ENCODE results near the gene ELP5.

The ELP5 gene, protein sequence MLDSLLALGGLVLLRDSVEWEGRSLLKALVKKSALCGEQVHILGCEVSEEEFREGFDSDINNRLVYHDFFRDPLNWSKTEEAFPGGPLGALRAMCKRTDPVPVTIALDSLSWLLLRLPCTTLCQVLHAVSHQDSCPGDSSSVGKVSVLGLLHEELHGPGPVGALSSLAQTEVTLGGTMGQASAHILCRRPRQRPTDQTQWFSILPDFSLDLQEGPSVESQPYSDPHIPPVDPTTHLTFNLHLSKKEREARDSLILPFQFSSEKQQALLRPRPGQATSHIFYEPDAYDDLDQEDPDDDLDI

DNA sequence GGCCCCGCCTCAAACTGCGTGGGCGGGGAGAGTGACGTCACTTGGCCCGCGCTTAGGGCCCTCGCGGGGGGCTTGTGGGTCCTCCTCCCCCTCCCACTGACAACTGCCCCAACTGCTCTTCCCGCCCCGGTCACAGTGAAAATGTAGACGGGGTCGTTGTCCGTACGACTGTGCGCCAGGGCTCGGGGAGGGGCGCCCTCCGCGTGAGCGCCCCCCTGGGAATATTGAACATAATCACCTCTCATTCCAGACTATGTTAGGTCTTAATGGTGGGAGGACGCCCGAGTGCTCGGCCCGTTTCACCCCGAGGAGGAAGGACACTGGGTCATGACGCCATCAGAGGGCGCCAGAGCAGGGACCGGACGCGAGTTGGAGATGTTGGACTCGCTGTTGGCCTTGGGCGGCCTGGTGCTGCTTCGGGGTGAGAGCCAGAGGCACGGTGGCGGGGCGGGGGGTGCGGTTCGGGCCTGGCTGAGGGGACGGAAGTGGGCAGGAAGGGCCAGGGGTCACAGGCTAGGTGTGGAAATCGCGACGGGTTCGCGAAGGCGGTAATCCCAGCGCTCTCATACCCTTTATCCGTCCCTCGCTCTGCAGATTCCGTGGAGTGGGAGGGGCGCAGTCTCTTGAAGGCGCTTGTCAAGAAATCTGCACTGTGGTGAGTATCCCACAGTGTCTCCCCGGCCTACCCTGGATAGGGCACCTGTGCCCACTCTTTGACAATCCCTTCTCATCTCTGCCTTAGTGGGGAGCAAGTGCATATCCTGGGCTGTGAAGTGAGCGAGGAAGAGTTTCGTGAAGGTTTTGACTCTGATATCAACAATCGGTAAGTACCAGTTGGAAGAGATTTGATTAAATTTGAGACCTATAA is at the start of gene ELP5:
ELP5 (plus strand) TSS at position 40 of the 868 bp plus-strand sequence; CDS start at position 376, 336 bp downstream.
- peak; percentile 97 for DNase-seq (ENCODE audit: low read depth, low spot score)

DNA sequence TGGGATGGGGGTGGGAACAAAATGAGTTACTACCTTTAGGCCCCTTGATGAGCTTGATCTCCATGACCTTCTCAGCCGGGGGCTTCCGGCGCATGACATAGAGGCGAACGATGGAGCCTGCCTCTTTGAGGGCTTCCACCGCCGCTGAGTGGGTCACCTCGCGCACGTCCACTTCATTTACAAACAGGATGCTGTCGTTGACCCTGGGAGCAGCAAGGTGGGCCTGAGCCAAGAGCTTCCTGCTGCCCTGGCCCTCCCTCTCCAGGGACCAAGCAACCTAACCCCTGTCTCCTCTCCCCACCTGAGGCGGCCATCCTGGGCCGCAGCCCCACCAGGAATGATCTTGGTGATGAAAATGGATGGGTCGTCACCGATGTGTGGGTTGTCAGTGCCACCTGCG is 48.6 kb upstream of the ELP5 start:
- no peak for DNase-seq (ENCODE audit: low read depth, low spot score)

DNA sequence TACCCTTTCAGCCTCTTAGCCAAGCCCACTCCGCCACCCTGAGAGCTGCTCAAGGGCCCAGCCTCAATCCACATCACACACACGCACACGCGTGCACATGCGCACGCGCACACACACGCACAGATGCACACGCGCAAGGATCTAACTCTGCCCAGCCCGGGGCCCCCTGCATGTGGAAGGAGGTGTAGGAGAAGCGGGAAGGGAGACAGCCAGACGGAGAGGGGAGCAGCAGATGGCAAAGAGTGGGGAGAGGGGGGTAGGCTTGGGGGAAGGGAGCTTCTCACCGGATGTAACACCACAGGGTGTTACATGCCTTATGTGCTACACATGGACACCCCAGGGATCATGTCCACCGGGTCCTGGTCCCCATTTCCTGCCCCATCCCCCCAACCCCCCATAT is 47.7 kb upstream of the ELP5 start:
- DNase-seq (ENCODE audit: low read depth, low spot score): no peak

DNA sequence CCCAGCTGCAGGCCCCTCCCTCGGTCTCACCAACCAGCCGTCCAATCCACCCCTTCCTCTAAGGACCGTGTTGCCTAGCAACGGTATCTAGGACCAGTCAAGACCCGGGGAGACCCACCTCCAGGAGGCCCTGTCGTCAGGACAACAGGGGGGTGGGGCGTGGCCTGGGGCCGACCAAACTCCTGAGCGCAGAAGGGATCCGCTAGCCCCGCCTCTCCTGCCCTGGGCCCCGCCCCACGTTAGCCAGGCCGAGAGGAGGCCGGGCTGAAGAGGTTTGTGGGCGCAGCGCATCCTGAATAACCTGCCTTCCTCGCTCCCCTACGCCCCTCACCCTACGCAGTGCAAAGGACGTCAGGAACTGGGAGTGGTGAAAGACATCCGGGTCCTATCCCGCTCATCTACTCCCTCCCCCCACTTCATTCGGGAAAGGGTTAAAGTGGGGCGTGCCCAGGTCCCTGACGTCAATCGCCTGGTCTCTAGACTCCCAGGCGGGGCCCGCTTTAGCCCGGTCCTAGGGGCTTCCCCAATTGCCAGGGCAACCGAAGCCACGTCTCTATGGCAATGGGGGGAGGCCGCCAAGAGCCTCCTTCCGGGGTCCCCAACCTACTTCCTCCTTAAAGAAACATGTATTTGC is 47.1 kb upstream of the ELP5 start:
- DNase-seq (ENCODE audit: low read depth, low spot score): peak; percentile 93

DNA sequence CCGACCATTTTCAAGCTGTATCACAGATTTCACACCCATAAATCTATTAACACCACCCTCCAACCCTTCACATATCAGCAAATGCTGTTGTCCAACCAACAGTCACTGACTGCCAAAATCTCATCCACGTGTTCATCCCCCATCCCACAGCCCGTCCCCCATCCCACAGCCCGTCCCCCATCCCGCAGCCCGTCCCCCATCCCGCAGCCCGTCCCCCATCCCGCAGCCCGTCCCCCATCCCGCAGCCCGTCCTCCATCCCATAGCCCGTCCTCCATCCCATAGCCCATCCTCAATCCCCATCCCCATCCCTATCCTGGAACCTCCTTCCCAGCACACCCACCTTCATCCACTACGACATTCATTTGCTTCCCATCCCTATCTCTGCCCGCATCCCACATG is 46.5 kb upstream of the ELP5 start:
- no peak for DNase-seq (ENCODE audit: low read depth, low spot score)

DNA sequence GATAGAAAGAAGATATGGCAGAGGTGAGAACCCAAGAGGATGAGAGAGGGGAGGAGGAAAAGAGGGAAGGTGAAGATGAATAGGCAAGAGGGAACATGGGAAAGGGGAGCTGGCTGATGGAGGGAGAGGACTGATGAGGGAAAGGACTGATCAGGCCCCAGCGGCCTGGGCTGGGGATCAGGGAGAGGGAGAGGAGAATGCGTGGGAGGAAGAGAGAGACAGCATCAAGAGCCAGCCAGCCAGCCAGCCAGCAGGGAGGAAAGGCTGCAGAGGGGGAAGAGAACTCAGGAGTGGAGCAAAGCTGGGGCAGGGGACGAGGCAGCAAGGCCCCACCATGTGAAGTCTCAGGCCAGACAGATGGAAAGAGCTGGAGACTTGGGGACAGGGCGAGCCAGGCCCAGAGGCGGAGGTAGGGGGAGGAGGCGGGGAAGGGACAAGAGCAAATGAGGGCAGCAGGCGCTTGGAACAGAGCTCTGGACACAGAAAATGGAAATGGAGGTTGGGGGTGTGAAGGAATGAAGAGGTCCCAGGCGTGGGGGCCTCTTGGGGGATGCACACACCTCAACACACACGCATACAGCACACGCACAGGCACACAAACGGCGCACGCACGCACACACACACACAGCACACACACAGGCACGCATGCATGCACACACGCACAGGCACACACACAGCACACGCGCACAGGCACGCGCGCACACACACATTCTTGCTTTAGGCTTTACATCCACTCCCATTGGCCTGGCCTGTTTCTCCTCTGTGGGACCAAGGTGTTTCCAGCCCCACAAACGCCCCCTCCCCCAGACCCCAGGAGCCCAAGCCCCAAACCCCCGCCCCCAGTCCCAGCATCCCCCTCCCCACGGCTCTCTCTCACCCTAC is 44.7 kb upstream of the ELP5 start:
- DNase-seq (ENCODE audit: low read depth, low spot score): no peak

DNA sequence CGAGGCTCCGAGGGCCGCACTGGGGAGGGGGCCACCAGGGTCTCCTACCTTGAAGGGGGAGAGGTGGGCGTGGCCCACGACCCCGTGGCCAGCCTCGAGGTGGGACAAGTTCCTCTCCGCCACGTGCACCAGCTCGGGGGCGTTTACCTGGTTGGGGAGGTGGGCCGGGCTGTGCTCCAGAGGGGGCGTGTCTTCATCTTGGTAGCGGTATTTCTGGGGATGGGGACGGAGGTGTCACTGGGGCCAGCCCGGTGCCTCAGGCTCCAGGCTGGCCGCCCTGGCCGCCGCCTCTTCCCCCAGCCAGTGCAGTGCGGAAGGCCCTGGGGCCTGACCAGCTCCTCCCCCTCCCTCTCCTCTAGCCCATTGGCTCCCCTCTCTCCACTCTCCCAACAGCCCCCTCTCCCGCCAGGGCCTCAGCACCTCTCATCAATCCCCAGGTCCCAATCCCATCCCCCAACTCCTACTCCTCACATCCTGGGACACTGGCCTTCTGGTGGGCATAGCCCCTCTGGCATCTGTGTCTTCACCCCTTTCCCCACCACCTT is 43.9 kb upstream of the ELP5 start:
- DNase-seq (ENCODE audit: low read depth, low spot score): no peak

DNA sequence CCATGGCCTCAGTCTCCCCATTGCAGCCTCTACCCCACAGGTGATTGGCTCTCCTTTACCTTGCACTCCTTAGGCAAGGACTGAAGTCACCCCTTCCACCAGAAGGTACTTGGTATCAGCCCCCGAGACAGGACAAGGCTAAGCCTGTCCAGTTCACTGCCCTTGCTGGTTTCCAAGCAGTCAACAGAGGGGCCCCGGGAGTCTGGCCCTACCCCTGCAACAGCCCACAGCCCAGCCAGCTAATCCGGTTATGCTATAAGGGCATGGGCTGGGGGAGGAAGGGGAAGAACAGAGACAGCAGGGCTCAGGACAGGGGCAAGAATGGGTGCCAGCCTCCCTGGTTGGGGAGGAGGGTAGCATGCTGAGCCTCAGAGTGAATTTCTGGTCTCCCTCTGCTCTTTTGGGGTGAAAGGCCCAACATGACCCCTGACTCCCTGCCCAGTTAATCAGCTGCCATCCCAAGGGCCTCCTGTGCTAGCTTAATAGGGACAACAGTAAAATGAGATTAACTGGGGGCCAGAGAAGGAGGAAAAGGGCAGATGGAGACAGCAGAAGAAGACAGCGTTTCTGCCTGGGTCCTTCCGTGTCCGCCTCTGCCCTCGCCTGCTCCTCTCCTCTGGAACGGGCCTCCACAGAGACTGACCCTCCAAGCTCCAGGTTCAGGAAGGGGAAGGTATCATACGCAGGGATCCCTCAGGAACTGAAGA is 43.1 kb upstream of the ELP5 start:
- DNase-seq (ENCODE audit: low read depth, low spot score): no peak

DNA sequence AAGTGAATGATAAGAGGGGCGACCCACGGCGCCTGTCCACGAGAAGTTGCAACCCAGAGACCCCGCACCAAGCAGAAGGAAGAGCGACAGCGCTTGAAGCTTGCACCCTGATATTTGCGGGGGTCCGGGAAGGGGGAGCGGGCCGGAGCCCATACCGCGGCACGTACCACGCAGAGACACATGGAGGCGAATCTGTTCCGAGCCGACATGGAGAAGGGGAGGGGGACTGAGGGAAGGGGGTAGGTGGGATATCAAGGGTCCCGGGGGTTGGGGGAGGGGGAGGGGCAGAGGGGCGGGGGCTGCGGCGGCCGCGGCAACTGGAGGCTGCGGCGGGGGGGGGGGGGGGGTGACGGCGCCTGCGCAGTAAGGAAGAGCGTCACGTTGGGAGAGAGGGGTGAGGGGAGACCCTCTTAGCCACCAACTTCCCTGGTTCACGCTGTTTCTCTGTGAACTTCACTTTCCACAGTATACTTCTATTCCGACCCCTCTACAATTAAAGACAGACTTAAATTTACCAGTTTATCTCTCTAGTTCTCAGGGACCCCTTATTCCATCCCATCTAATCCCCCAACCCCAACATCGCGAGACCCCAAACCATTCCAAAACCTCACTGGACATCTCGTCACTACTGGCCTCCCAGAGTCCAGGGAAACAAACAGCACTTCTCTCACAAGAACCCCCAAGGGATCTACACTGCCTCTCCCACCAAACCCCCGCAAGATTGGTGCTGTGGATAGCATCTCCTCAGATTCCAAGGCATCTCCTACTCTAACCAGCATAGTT is 40.3 kb upstream of the ELP5 start:
- no peak for DNase-seq (ENCODE audit: low read depth, low spot score)

DNA sequence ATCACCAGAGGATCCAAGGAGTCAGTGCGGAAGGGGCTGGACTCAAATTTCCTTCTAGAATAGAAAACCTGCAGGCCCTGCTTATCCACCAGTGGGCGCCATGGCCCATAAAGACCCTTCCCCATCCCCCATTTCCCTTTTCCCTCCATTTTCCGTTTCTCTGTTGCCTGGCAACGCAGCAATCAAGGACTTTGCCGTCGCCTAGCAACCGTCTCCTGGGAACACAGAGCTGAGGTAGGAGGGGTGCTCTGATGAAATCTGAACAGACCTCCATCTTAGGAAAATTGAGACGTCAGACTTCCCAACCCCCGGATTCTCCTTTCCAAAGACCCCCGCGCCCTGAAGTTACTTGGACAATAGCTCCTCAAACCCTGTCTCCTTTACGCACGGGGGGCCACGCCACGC is 38.1 kb upstream of the ELP5 start:
- peak; percentile 82 for DNase-seq (ENCODE audit: low read depth, low spot score)

DNA sequence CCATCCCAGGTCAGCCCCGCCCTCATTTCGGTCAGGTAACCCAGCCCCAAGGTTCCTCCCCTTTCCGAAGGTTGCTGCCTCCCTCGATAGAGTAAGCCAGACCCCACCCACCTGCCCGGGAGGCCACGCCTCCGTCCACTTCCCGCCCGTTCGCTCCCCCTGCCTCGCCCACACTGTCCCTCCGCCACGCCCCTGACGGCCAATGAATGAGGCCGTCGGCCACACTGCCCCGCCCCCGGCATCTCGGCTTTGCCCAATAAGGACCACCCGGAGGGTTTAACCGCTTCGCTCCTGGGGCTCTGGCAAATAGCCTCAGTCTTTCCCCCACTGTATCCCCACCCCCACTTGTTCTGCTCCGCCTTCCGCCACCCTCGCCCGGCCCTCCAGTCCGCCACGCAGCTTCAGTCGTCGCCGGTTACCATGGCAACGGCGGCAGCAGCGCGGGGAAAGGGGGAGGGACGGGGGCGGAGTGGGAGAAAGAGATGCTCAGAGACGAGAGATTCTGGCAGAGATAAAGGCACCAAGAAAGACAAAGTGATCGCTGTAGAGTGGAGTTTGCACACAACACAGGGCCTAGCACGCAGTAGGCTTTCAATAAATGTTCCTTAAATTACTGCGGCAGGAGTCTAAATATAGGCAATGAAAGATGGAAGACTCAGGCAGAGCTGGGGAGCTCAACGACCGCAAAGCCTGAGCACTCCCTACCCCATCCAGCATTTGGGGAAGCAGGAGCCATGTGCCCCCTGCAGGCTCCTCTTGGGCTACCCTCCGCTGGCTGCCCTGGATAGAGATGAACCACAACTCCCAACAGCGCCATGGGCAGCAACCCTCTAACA is 37.5 kb upstream of the ELP5 start:
- DNase-seq (ENCODE audit: low read depth, low spot score): peak; percentile 99

DNA sequence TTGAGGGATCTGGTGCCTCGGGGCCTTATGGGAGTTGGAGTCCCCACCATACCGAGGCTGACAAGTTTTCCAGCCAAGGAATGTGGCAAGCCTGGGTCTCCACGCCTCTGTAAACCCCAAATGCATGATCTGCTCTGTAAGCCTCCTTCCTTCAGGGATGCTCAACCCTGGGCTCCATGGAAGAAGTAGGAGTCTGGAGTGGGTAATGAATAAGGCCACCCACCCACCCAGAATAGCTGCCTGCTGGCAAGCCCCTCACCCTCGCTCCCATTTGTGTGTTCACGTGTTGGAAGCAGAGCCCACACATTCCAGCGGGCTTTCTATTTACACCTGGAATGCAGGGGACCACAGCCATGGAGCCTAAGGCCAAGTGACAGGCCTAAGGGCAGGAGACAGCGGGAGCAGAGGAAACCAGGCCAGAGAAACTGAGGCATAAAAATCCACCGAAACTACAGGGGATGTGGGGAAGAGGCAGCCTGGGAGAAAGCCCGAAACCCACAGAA is 36.8 kb upstream of the ELP5 start:
- DNase-seq (ENCODE audit: low read depth, low spot score): no peak

DNA sequence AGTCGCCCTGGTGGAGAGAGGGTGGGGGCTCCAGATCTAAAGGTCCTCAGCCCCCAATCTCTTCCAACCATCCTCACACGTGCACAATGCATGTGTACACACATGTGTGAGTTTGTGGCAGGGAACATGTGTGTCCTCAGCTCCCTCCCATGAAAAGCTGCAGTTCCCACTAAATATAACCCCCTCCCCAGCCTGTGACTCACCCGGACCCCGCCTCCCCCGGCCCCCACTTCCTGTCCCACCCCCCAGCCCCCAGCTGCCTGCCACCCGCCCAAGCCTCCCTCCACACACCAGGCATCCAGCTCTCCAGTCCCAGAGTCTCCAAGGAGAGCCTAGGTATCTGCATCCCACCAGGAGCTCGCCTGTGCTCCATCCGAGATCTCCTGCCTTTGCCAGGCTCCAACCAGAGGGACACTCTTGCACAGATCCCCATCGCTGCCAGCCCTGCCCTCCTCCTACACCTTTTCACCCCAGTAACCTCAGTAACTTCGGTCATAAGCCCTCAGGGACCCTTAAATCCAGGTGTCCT is 36.3 kb upstream of the ELP5 start:
- peak; percentile 51 for DNase-seq (ENCODE audit: low read depth, low spot score)

DNA sequence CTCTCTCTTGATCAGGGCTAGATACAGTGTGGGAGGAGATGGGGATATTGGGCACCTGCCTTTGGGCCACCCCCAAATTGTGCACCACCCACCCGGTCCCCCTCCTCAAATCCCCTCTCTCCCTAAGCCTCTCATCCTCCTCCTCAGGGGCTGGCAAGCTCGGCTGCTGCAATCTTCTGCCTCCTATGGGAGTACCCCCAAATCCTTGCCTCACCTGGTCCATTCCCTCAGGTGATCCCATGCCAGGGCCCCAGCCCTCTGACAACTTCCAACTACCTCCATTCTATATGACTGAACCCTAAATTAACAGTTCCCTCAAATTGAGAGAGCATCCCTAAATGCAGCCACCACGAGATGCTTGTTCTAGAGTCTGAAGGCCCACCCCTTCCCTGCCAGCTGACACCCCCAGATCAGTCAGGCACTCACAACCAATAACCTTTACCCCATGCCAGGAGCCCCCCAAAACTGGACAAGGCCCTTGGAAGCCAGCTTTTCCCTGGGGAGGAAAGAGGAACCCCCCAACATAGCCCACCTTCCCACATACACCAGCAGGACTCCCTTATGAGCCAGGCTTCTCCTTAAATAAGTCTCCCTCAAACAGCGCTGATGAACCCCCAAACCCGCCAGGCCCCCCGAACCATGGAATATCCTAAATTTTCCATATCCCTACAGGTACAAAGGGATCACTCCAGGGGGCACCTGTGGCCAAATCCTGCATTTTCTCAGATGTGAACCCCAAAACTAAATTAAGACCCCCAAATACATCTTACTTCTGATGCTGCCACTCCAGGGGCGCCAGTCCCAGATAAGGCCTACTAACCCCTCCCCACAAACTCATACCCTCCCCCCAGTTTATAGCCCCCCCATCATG is 35.5 kb upstream of the ELP5 start:
- DNase-seq (ENCODE audit: low read depth, low spot score): no peak

DNA sequence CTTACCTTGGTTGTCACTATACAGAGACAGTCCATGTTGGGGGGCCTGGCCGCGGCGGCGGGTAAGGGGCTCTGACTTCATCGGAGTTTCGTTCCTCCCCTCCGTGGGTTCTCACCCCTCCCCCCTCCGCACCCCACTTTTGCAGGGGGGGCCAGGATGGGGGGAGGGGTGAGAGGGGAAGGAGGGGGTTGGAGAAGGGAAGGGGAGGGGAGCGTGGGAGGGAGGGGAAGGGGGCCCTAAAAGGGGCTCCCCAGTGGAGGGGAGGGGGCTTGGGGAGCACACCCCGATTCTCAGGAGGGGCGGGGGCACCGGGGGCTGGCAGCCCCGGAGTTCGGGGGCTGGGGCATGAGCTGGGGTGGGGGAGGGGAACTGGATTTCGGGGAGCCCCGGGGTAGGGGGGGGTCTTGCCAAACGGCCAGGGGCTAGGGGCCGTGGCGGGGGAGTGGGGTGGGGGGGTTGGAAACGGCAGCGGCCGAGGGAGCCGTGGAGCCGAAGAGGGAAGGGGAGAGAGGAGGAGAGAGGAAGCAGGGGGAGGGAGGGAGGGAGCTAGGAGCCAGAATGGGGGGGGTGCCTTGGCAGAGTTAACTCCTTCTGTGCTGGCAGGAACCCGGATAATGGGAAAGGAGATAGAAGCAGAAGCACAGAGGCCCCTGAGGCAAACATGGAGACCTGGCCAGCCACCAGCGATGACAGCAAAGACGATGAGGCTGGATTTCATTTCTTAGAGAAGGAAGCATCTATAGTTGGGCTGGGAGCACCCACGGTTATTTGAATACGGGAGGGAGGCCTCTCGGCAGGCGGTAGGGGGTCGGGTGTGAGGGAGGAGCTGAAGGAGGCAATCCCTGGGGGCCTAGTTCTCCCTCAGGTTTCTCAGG is 34.7 kb upstream of the ELP5 start:
- peak; percentile 87 for DNase-seq (ENCODE audit: low read depth, low spot score)

DNA sequence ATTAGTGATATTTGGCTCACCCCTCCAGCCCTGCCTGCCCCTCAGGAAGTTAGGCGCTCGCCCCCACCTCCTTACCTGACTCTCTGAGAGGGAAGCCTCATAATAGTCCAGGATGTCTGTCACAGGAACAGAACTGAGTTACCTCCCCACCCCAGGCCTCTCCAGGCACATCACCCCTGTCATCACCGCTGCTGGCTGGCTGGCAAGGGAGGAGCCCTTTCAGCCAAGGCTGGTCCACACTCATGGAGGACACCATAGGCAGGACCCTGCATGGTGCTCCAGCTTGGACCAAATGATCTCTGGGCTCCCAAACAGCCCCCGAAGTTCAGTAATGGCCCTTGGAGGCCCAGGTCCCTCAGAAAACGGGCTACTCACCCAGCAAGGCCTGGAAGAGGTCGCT is 33.8 kb upstream of the ELP5 start:
- DNase-seq (ENCODE audit: low read depth, low spot score): no peak

Data from astrocyte of the hippocampus (primary cell).